Fibroblast of mammary gland (primary cell): ENCODE results near the gene ATP6V1E1.

Experiments used
- DNase-seq: peaks from one replicate; pipeline ENCODE4 v3.0.0-alpha.2; 2010; ENCODE audit warnings: low read depth
- H3K4me3 ChIP-seq: 2 replicates; pipeline ENCODE4 v1.5.1; 2011; ENCODE audit warnings: low read depth, mild to moderate bottlenecking, low read length, moderate library complexity; ENCODE audit not compliant: control insufficient read depth
- CTCF ChIP-seq: conservative IDR thresholded peaks from 2 replicates; pipeline ENCODE4 v1.5.1; 2011; ENCODE audit warnings: low read depth, low read length, inconsistent platforms; ENCODE audit not compliant: control insufficient read depth, insufficient read depth

Gene ATP6V1E1

GRCh38 chr22:17597217-17597616 is 31.3 kb downstream of the ATP6V1E1 start:
- DNase-seq, result no peak
- TF ChIP-seq CTCF, result no peak
- H3K4me3 ChIP-seq, result no peak overlapping the region

- no peak for DNase-seq
- no peak overlapping the region for H3K4me3 ChIP-seq
- no peak for TF ChIP-seq CTCF
Measured at GRCh38 chr22:17596226-17596625, 32.3 kb downstream of the ATP6V1E1 start.

GRCh38 chr22:17592201-17592600 is 36.3 kb downstream of the ATP6V1E1 start:
- TF ChIP-seq CTCF, result no peak
- no peak overlapping the region for H3K4me3 ChIP-seq
- DNase-seq, result no peak

DNA sequence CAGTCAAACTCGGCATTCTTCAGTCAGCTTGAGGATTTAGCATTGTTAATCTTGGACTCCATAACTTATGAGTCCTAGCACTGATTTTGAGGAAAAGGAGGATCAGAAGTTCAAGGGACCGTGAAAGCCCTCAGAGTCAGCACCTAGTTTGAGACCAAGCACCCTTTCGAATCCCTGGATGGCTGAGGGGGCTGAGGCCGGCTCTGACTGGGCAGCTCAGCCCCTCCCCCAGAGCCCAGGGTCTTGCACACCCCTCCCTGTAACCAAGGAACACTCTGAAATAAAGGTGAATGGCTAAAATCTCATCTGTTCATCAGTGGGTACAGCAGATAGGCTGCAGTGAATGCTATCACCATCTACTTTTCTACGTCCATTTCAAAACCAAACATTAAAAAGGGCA is 38.0 kb downstream of the ATP6V1E1 start:
- H3K4me3 ChIP-seq, result no peak overlapping the region
- no peak for DNase-seq
- TF ChIP-seq CTCF, result no peak

DNA sequence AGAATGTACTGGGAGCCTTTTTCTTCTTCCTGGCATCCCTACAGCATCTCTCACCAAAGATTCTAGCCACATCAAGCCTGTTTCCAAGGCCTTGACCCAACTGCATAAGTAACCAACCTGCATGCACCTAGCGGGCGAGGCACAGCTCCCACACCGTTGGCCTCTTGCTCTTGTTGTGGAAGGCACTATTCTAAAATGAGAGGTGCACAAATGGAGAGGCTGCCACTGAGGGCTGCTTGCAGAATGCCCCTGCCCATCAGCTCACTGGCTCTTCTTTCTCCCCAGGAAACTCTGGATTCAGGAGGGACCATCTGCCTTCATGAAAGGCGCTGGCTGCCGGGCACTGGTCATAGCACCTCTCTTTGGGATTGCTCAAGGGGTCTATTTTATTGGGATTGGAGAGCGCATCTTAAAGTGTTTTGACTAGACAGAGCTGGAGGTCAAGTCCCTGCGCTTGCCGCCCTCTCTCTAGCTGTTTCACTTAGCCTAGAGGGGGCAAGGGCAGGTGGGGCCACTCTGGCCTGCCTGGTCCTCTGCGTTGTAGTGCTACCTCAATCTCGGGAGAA is 38.7 kb downstream of the ATP6V1E1 start:
- DNase-seq, result no peak
- no peak for TF ChIP-seq CTCF
- no peak overlapping the region for H3K4me3 ChIP-seq

GRCh38 chr22:17588606-17589005 is 39.9 kb downstream of the ATP6V1E1 start:
- TF ChIP-seq CTCF, result no peak
- no peak overlapping the region for H3K4me3 ChIP-seq
- DNase-seq, result no peak

GRCh38 chr22:17587629-17588028 is 40.9 kb downstream of the ATP6V1E1 start:
- H3K4me3 ChIP-seq, result no peak overlapping the region
- no peak for DNase-seq
- TF ChIP-seq CTCF, result no peak
